EL (cell line): ENCODE results near the gene GLI3.

Source experiments
- DNase-seq: peaks from one replicate; pipeline ENCODE4 v3.0.0-alpha.2; 2016

The GLI3 gene

GRCh38 chr7:42235741-42236161 is 1.3 kb downstream of the GLI3 start:
- no peak for DNase-seq

GRCh38 chr7:42234736-42235135 is 2.3 kb downstream of the GLI3 start:
- DNase-seq = no peak

DNA sequence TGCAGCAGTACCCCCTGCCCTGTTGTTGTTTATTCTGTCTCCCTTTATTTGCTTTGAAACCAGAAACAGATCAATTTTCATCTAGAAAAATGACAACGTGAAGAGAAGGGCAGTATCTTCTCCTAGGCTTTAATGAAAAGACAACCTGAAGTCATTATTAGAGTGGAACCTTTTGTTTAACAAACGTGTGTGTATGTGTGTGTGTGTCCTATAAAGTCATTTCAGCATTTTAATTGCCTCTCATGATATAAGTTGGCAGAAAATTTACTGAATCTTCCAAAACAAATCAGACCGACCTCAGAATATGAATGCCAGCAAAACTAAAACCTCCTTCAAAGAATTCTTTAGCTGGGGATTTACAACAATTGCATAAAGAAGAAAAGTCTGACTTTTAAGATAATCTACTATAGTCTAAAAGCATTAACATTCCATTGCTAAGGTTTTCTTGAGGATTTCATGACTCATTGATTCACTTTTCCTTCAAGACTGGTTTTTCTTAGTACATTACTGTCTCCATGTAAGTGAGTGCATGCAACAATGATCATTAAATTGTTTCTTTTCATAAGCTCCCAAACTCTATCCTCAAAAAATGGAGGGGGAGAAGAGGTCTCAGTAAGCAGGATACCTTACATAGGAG is 3.2 kb downstream of the GLI3 start:
- DNase-seq = peak; percentile 38

GRCh38 chr7:42233171-42233570 is 3.8 kb downstream of the GLI3 start:
- peak; percentile 39 for DNase-seq

- DNase-seq = peak; percentile 82
Observed at GRCh38 chr7:42232275-42232674, 4.7 kb downstream of the GLI3 start.

DNA sequence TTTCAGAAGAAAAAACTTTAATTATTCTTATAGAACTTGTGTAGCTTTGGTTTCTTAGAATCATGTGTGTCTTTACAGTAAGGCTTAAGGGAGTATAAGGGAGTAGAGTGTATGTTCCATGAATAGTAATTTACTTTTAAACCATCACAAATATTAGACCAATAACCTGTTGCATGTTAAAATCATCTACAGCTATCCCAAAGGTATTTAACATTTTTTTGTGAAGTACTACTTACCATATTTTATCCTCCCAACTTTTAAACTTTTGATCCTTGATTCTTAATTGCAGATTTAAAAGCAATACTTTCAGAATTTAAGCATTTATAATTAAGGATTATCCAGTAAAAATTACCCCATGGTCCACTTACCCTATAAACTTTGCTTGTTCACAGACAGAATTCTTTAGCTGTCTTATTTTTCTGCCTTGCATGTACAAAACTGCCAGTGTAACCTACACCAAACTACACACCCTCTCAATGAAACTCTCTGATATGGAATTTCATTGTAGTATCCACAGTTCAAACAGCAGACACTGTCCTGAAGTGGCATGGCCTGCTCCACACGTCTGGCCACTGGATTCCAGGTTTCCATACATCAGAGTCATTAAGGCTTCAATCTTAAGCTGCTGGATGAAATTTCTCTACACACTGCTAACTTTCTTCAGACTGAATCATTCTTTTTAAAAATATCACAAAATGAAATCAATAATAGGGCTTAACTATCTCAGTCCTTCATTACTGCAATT is 5.8 kb downstream of the GLI3 start:
- DNase-seq = no peak

DNA sequence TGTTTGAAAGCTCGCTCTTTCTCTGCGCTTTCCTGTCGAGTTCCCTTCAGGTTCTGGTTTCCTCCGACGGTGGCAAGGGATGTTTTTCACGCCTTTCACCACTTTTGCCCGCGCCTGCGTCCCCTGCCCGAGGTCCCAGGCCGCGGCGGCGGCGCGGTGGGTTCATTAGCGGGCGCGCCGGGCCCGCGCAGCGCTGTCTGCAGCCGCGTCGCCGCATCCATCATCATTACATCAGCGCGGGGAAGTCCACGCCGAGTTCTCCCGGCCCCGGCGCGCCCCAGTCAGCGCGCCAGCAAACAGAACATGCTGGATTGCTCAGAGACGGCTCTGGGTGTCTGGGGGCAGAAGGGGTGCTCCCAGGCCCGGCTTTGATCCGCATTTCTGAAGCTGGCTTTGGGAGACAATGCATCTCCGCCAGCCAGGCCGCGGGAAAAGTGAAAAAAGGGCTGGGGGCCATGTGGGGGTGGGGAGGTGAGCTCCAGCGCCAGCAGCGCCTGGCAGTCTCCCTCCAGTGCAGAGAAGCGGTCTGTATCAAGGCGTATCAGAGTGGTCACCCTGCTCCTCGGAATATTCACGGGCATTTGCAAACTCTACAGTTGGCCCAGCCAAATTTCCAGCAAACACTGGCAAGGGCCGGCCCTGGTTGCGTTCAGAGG is 8.9 kb downstream of the GLI3 start:
- no peak for DNase-seq

GRCh38 chr7:42227541-42227935 is 9.5 kb downstream of the GLI3 start:
- DNase-seq = no peak

GRCh38 chr7:42227021-42227420 is 10.0 kb downstream of the GLI3 start:
- DNase-seq = no peak

DNA sequence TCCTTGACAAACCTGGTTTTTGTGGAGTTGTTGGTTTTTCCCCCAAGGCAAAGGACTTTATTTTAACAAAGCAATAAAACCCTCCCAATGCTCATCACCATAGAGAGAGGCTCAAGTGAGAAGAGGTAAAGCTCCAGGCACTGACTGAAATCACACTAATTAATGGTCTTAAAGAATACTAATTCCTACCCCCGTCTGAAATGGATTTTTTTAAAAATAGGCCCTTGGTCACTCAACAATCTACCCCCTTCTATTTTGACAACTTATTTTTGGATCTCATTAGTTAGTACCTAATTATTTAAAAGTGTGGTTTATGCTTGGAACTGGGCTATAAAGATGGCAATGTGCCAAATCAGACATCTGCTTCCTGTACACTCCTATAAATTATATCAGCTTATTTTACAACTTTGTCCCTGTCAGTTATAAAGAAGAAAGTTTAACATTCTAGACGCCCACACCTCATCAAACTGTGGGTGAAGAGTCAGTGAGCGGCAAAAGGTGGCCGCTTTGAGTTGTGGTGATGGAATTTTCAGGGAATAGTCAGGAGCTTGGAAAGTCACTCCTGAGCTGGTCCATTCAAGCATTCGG is 10.6 kb downstream of the GLI3 start:
- DNase-seq = no peak

DNA sequence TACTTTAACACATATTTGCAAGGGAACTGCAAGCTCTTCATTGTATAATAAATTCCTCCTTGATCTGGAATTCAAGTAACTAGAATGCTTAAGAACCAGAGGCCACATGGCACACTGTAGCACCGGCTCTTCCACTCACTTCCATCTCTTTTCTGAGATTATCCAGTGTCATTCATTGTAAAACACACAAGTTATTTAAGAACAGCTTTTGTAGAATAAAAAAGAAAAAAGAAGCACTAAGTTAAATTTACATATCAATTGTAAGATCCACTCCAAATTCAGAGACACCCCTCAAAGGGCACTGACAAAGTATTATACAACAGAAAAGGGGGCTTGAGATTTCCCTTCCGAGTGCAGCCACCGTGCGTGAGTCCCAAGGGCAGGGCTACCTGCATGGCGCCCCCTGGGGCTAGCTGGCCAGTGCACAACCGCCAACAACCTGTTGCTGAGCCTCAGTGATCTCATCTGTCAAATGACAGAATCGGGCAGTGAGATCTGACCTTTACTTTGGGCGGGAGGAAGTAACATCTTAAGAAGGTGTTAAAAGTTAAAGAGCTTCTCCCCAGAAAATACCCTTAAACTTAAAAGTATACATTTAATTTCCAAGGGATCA is 12.5 kb downstream of the GLI3 start:
- no peak for DNase-seq

DNA sequence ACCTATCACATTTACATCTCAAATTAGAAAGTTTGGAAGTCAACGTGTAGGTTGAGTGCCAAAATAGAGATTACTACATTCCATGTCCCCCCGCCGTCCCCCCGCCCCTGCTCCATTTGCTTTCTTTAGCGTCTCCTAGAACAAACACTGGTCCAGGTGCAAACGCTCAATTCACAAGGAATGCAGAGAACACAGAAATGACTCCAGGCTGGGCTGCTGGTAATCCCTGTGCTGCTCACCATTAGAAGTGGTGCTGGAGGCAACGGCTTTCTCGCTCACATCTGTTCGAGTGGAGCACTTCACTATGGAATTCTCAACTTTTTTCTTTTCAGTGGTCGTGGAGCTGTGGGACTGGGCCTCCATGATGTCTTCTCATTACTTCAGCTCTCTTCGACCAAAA is 14.1 kb downstream of the GLI3 start:
- DNase-seq = no peak

GRCh38 chr7:42222125-42222524 is 14.9 kb downstream of the GLI3 start:
- DNase-seq = no peak

GRCh38 chr7:42221304-42221703 is 15.7 kb downstream of the GLI3 start:
- DNase-seq = no peak

DNA sequence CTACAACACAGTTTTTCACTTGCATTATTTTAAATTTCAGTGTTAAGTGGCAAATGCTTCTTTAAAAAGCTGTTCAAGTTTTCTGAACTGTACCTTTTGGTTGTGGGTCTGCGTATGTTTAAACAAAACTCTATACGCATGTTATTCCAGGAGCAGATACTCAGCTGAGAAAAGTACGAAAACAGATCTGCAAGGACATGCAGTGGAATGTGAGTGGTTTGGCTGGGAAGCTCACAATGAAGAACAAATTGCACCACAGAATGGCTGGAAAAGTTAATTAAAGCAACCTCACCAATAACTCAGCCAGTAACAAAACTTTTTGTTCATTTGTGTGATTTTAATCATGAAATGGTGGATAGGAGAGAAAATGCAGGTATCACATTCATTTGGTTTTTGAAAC is 17.6 kb downstream of the GLI3 start:
- DNase-seq = no peak

- DNase-seq = no peak
Observed at GRCh38 chr7:42218248-42218647, 18.8 kb downstream of the GLI3 start.

- no peak for DNase-seq
Observed at GRCh38 chr7:42217548-42217947, 19.5 kb downstream of the GLI3 start.

GRCh38 chr7:42217053-42217452 is 20.0 kb downstream of the GLI3 start:
- no peak for DNase-seq

DNA sequence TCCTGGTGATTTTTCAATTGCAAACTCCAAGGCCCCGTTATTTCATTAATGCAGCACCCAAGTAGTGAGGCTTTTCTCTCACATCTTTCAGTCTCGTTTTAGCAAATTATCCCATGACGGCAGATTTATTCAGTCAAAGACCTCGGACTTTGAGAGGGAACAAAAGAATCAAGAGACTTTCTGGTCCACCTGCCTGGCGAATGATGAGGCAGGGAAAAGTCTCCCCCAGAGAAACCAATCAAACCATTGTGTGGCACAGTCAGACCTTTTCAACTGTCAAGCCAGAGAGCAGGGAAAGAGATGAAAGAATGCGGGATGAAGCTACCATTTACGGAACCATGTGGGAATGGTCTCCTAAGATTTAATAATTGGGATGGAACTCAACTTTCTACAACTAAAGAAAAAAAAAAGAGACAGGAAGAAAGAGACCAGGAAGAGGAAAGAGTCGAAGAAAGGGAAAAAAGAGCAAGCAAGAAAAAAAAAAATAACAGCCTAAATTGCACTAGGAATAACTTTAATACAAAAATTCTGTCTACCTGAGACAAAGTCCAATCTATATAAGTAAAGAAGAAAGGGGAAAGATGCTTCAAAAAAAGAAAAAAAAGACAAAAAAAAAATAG is 22.8 kb downstream of the GLI3 start:
- DNase-seq = no peak

DNA sequence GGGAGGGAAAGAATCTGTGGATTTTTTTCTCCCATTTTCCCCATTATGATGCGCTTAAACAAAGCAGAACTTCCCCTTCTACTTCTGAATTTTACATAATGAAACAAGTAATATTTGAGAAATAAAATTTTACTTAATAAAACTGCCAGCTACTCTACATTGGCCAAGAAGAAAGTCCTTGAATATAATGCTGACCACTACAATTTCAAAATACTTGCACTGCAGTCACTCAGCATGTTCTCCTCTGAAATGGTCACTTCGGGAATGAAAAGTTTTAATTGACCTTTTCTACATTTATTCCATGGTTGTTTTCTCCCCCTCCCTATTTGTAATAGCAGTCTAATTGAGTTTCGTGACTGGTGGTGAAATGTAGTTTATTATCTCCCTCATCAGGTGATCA is 23.9 kb downstream of the GLI3 start:
- no peak for DNase-seq

DNA sequence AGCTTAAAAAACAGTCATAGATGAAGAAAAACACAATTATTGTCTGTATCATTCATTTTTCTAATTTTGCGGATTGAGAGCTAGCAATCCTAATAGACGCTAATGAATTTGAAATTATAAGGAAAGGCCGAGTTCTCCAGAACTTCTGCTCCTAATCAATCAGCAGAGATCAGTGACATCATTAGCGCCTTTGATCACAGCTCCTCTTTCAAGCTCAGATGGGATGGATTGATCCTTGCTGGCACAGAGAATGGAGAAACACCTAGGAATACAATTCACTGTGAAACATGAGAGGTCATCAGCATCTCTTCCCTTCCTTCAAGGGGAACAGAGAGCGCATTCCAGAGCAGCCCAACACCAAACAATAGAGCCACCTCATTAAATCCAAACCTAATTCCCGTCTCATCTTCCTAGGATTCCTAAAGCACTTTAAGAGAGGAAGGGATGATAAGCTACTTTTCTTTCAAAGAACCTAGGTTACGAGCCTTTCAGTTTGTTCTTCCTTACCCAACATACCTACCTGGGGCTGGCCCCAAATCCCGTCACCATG is 24.4 kb downstream of the GLI3 start:
- no peak for DNase-seq

DNA sequence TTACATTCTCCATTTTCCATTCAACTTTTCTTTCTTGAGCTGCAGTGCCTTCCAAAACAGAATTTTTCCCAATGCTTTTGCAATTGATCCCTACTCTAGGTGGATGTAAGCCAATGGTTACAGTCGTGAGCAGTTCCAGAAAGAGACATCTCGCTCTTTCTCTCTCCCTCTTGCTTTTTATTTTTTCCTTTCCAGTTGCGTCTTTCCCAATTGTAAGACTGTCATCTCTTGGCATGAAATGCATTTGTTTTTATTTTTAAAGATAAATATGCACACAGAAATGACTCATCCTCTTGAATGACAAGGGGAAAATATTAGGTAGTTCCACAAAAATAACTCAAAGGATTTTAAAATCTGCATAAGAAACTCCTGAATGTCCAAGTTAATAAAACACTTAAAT is 25.1 kb downstream of the GLI3 start:
- no peak for DNase-seq

DNA sequence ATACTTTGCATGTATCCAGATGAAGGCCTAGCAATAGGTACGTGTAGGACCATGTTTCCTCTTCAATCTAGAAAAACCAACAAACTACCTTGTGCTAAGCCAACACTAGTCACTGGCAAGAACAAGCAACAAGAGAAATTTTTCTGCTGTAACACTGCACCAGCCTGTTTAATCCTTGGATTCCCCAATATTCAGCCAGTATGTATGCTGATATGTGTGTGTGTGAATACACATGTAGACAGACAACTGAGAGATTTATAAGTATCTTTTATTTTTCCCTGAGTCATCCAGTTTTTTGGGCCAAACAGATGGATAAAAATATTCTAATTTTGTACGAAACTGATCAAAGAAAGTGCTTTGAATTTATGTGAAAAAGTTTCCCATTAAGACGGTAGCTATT is 26.2 kb downstream of the GLI3 start:
- no peak for DNase-seq
